ENCODE measurements around the gene NFATC2.

The NFATC2 gene

GRCh38 chr20:51412951-51413481 is 129.5 kb downstream of the NFATC2 start:
- H3K9me3 ChIP-seq (ENCODE audit: control insufficient read depth, insufficient read depth, low read length) = no peaks in the 10 kb centered on the region
- H3F3A ChIP-seq (ENCODE audit: control insufficient read depth, insufficient read depth) = no peaks in the 10 kb centered on the region
- H3K4me2 ChIP-seq (ENCODE audit: low read length) = no peak overlapping the region
- H3K27ac ChIP-seq (ENCODE audit: low read depth, low read length) = no peak overlapping the region
- H3K36me3 ChIP-seq (ENCODE audit: control insufficient read depth, low read length) = peaks cover 39% of the 10 kb centered on the region
- H4K20me1 ChIP-seq (ENCODE audit: control insufficient read depth, insufficient read depth, low read depth, low read length) = no peaks in the 10 kb centered on the region
- TF ChIP-seq CTCF (IDR thresholded peaks at IDR 0.05; ENCODE audit: low read depth, low read length, poor library complexity, severe bottlenecking) (no peak), EZH2phosphoT487 (IDR thresholded peaks at IDR 0.05; ENCODE audit: borderline replicate concordance, low read length) (no peak)
- H3K79me2 ChIP-seq (ENCODE audit: control insufficient read depth, low read length) = no peaks in the 10 kb centered on the region
- H3K27me3 ChIP-seq (ENCODE audit: control insufficient read depth, low read length) = no peaks in the 10 kb centered on the region
- no peak overlapping the region for H3K4me3 ChIP-seq (ENCODE audit: low read length)
- H3K4me1 ChIP-seq (ENCODE audit: control insufficient read depth, low read length) = peaks cover 27% of the 10 kb centered on the region
- no peaks in the 10 kb centered on the region for H3K9me2 ChIP-seq (replicated peaks; ENCODE audit: control insufficient read depth, low read length)

GRCh38 chr20:51412333-51412871 is 130.1 kb downstream of the NFATC2 start:
- Histone ChIP-seq H3K27me3 (ENCODE audit: control insufficient read depth, low read length) (no peaks in the 10 kb centered on the region), H3K4me2 (ENCODE audit: low read length) (no peak overlapping the region), H3K27ac (ENCODE audit: low read depth, low read length) (no peak overlapping the region)

GRCh38 chr20:51411870-51412269 is 130.6 kb downstream of the NFATC2 start:
- TF ChIP-seq CTCF (IDR thresholded peaks at IDR 0.05; ENCODE audit: low read depth, low read length, poor library complexity, severe bottlenecking) (no peak), EZH2phosphoT487 (IDR thresholded peaks at IDR 0.05; ENCODE audit: borderline replicate concordance, low read length) (no peak)
- Histone ChIP-seq H3K4me2 (ENCODE audit: low read length) (no peak overlapping the region), H3K79me2 (ENCODE audit: control insufficient read depth, low read length) (no peaks in the 10 kb centered on the region), H3K9me3 (ENCODE audit: control insufficient read depth, insufficient read depth, low read length) (no peaks in the 10 kb centered on the region), H3K27ac (ENCODE audit: low read depth, low read length) (no peak overlapping the region), H3K27me3 (ENCODE audit: control insufficient read depth, low read length) (no peaks in the 10 kb centered on the region), H3K36me3 (ENCODE audit: control insufficient read depth, low read length) (peaks cover 36% of the 10 kb centered on the region), H3K4me1 (ENCODE audit: control insufficient read depth, low read length) (peaks cover 27% of the 10 kb centered on the region), H3F3A (ENCODE audit: control insufficient read depth, insufficient read depth) (no peaks in the 10 kb centered on the region), H4K20me1 (ENCODE audit: control insufficient read depth, insufficient read depth, low read depth, low read length) (no peaks in the 10 kb centered on the region), H3K4me3 (ENCODE audit: low read length) (no peak overlapping the region), H3K9me2 (replicated peaks; ENCODE audit: control insufficient read depth, low read length) (no peaks in the 10 kb centered on the region)

More at GRCh38 chr20:51412333-51412871, 130.1 kb downstream of the NFATC2 start:
- H3K9me2 ChIP-seq (replicated peaks; ENCODE audit: control insufficient read depth, low read length) = no peaks in the 10 kb centered on the region
- no peaks in the 10 kb centered on the region for H3K79me2 ChIP-seq (ENCODE audit: control insufficient read depth, low read length)
- H3F3A ChIP-seq (ENCODE audit: control insufficient read depth, insufficient read depth) = no peaks in the 10 kb centered on the region
- TF ChIP-seq EZH2phosphoT487 (IDR thresholded peaks at IDR 0.05; ENCODE audit: borderline replicate concordance, low read length) = no peak
- no peak for TF ChIP-seq CTCF (IDR thresholded peaks at IDR 0.05; ENCODE audit: low read depth, low read length, poor library complexity, severe bottlenecking)
- H3K9me3 ChIP-seq (ENCODE audit: control insufficient read depth, insufficient read depth, low read length) = no peaks in the 10 kb centered on the region
- no peak overlapping the region for H3K4me3 ChIP-seq (ENCODE audit: low read length)
- H3K36me3 ChIP-seq (ENCODE audit: control insufficient read depth, low read length) = peaks cover 37% of the 10 kb centered on the region
- H4K20me1 ChIP-seq (ENCODE audit: control insufficient read depth, insufficient read depth, low read depth, low read length) = no peaks in the 10 kb centered on the region
- H3K4me1 ChIP-seq (ENCODE audit: control insufficient read depth, low read length) = peaks cover 27% of the 10 kb centered on the region

All from DOHH2 (cell line).